Breast epithelium (tissue), 3 donors: Measurements from ENCODE around the gene FBXO40.

Experiments used
- POLR2A ChIP-seq: fragments of 450-650 bp; IDR thresholded peaks from one replicate; pipeline ENCODE4 v1.6.1; 2016; ENCODE audit warnings: antibody characterized with exemption, mild to moderate bottlenecking, moderate library complexity
- TF ChIP-seq, protein P1 (sequence below), 3 donors: fragments of 450-650 bp; IDR thresholded peaks; one replicate each; pipeline ENCODE4 v1.5.1; 2016 to 2017; ENCODE audit warnings: antibody characterized with exemption in 3 of 3, mild to moderate bottlenecking in 3 of 3, moderate library complexity in 3 of 3

DNA sequence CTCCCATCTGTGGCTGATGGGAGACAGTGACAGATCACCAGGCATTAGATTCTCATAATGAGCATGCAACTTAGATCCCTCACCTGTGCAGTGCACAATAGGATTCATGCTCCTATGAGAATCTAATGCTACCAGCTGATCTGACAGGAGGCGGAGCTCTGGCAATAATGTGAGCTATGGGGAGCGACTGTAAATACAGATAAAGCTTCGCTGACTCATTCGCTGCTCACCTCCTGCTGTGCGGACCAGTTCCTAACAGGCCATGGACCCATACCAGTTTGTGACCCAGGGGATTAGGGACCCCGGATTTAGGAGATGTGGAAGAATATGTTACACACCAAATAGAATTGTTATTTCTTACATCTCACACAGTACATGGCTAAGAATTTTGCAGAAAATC, 18.7 kb upstream of the FBXO40 start:
- TF ChIP-seq, protein P1, sequence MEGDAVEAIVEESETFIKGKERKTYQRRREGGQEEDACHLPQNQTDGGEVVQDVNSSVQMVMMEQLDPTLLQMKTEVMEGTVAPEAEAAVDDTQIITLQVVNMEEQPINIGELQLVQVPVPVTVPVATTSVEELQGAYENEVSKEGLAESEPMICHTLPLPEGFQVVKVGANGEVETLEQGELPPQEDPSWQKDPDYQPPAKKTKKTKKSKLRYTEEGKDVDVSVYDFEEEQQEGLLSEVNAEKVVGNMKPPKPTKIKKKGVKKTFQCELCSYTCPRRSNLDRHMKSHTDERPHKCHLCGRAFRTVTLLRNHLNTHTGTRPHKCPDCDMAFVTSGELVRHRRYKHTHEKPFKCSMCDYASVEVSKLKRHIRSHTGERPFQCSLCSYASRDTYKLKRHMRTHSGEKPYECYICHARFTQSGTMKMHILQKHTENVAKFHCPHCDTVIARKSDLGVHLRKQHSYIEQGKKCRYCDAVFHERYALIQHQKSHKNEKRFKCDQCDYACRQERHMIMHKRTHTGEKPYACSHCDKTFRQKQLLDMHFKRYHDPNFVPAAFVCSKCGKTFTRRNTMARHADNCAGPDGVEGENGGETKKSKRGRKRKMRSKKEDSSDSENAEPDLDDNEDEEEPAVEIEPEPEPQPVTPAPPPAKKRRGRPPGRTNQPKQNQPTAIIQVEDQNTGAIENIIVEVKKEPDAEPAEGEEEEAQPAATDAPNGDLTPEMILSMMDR (IDR thresholded peaks at IDR 0.05), result no peak
- no peak for TF ChIP-seq POLR2A
